Measurements from ENCODE around the gene RIMBP3B.
"Not testable (repeated sequence)": the region's sequence is repeated elsewhere in the genome, so short reads cannot be mapped to it uniquely, and the experiment has no call there.

RIMBP3B gene

DNA sequence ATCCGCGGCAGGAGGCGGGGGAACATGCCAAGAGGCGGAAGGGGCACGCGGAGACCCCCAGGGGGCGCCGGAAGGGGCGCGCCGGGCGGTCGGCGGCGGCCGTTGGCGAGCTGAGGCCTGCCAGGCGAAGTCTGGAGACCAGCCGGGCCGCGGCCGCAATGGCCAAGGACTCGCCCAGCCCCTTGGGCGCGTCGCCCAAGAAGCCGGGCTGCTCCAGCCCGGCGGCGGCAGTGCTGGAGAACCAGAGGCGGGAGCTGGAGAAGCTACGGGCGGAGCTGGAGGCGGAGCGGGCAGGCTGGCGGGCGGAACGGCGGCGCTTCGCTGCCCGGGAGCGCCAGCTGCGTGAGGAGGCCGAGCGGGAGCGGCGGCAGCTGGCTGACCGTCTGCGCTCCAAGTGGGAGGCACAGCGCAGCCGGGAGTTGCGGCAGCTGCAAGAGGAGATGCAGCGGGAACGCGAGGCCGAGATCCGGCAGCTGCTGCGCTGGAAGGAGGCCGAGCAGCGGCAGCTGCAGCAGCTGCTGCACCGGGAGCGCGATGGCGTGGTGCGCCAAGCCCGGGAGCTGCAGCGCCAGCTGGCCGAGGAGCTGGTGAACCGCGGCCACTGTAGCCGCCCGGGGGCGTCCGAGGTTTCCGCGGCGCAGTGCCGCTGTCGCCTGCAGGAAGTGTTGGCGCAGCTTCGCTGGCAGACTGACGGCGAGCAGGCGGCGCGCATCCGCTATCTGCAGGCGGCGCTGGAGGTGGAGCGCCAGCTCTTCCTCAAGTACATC, at the start of gene RIMBP3B:
RIMBP3B (plus strand) TSS at position 51 of the 767 bp plus-strand sequence; CDS start at position 159, 108 bp downstream.
- not testable (repeated sequence) for DNase-seq (ENCODE audit: low read depth); H3K4me3 ChIP-seq (ENCODE audit: low read depth, low read length)

GRCh38 chr22:21357527-21357926, 26.0 kb upstream of the RIMBP3B start:
- not testable (repeated sequence) for H3K4me3 ChIP-seq (ENCODE audit: low read depth, low read length); DNase-seq (ENCODE audit: low read depth)

- H3K4me3 ChIP-seq (ENCODE audit: low read depth, low read length); DNase-seq (ENCODE audit: low read depth): not testable (repeated sequence)
Measured at GRCh38 chr22:21360525-21360924, 23.0 kb upstream of the RIMBP3B start.

- not testable (repeated sequence) for H3K4me3 ChIP-seq (ENCODE audit: low read depth, low read length); DNase-seq (ENCODE audit: low read depth)
Measured at GRCh38 chr22:21362473-21362872, 21.1 kb upstream of the RIMBP3B start.

DNA sequence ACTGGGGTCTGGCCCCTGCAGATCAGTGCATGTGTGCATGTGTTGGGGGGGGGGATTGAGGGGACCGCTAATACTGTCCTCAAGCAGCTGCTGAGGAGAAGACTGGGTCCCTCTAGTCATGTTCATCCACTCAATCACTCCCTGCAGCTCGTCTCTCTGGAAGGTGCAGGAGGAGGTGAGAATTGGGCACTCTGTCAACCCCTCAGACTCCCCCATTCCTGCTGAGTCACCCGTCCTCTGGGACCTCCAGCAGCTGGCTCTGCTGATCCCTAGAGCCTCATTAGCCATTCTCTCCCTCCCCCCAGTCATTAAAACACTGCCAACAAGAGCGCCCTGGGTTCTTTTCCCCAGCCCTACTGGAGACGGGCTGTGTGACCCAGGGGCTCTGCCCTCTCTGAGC, 20.5 kb upstream of the RIMBP3B start:
- not testable (repeated sequence) for DNase-seq (ENCODE audit: low read depth); H3K4me3 ChIP-seq (ENCODE audit: low read depth, low read length)

DNA sequence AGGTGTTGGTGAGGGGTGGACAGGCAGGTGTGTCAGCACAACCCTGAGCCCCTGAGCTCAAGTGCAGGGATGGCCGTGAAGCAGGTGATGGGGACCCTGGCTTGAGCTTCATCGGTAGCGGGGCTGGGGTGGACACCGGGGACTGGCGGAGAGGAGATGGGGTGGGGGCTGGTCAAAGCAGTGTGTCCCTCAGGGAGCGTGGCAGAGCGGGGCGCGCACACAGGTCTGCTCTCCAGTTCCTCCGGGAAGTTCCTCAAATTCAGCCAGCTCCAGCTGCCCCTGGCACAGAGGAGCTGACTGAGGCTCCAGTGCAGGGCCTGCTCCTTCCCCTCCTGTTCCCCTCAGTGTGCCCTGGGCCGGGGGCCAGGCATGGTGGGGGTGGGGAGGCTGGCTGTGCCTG, 19.7 kb upstream of the RIMBP3B start:
- not testable (repeated sequence) for H3K4me3 ChIP-seq (ENCODE audit: low read depth, low read length); DNase-seq (ENCODE audit: low read depth)

DNA sequence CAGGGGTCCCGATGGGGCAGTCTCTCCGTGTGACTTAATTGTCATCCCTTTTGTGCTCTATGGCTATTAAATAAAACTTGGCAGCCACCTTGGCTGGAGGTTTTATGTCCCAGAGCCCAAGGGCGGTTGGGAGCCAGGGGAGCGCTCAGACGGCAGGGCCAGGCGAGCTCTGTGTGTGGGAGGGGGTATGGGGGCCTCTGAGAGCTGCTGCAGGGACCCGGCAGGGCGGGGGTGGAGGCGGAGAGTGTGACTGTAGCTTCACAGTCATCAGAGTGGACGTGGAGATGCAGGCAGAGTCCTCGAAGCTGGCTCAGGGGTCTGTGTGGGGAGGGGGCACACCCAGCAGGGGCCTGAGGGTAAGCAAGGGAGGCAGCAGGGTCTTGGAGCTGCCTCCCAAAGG, 19.2 kb upstream of the RIMBP3B start:
- not testable (repeated sequence) for H3K4me3 ChIP-seq (ENCODE audit: low read depth, low read length); DNase-seq (ENCODE audit: low read depth)

GRCh38 chr22:21365337-21365736, 18.2 kb upstream of the RIMBP3B start:
- not testable (repeated sequence) for DNase-seq (ENCODE audit: low read depth); H3K4me3 ChIP-seq (ENCODE audit: low read depth, low read length)

DNA sequence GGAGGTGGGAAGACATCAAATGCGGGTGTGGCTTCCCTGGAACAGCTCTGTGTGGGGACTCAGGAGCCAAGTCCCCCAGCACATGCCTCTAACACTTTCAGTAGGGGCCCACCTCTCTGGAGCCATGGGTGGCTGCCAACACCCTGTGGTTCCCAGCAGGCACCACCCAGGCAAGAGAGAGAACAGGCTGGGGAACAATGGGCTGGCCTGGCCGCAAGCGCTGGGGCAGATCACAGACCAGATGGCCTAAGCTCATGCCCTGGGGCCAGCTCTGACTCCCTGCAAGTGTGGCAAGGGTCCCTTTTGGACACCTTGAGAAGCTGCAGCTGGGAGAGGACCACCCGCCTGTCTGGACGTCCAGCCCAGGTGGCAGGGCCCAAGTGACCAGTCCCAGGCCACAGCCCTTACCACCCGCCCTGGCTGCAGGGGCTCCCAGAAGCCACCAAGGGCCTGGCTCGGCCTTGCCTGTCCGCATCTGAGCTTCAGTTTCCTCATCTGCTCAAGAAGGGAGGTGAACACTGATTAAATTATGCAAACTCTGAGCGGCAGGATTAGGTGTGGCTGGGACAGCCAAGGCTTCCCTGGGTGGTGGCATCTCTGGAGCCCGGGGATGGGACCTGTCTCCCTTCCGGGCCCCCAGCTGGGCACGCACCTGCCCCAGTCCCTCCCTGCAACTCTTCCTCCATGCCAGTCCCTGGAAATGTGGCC, 14.8 kb upstream of the RIMBP3B start:
- H3K4me3 ChIP-seq (ENCODE audit: low read depth, low read length); DNase-seq (ENCODE audit: low read depth): not testable (repeated sequence)

GRCh38 chr22:21375880-21376279, 7.7 kb upstream of the RIMBP3B start:
- H3K4me3 ChIP-seq (ENCODE audit: low read depth, low read length); DNase-seq (ENCODE audit: low read depth): not testable (repeated sequence)

GRCh38 chr22:21384468-21385357, 1.2 kb downstream of the RIMBP3B start:
- DNase-seq (ENCODE audit: low read depth); H3K4me3 ChIP-seq (ENCODE audit: low read depth, low read length): not testable (repeated sequence)

DNA sequence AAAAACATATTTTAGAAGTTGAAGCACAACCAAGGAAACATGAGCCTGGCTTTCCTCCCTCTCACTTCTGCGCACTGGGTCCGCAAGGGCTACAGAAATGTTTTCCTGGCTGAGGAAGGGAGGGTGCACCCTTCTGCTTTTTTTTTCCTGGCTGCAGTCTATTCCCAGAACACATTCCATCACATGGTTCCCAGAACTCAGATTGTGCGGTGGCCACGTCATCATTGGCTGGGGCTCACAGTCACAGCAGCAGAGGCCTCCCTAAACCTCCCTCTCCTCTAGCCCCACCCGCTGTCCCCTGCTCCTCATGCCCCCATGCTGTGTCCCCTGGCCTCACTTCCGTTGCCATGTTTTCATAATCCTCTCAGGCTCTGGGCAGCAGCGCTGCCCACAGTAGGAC, 5.9 kb downstream of the RIMBP3B start:
- not testable (repeated sequence) for H3K4me3 ChIP-seq (ENCODE audit: low read depth, low read length); DNase-seq (ENCODE audit: low read depth)

DNA sequence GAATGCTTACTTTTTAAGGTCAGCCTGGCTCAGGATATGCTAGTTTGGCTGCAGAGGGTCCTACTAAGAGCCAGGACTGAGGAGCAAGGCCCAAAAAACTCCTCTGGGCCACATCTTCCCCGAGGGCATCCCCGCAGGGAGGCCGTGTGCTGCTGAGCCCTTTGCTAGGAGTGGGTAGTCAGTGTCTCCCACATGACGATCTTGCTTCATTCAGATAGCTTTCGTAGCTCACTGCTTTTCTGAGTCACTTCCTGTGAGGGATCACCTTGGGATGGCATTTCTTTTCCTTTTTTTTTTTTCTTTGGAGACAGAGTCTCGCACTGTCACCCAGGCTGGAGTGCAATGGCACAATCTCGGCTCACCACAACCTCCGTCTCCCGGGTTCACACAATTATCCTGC, 6.5 kb downstream of the RIMBP3B start:
- not testable (repeated sequence) for DNase-seq (ENCODE audit: low read depth); H3K4me3 ChIP-seq (ENCODE audit: low read depth, low read length)

DNA sequence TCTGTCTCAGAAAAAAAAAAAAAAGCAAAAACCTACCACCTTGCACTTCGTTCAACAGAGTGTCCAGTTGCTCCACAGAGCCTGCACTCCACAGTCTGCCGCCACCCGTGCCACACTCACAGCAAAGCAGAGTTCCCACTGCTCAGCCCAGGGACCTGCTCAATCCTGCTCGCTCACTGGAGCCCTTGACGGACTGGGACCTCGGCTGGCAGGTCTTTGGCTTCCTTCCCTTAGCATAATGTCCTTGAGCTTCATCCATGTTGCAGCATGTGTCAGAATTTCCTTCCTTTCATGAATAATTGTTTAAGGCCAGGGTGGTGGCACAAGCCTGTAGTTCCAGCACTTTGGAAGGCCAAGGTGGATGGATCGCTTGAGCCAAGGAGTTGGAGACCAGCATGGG, 11.1 kb downstream of the RIMBP3B start:
- H3K4me3 ChIP-seq (ENCODE audit: low read depth, low read length); DNase-seq (ENCODE audit: low read depth): not testable (repeated sequence)

DNA sequence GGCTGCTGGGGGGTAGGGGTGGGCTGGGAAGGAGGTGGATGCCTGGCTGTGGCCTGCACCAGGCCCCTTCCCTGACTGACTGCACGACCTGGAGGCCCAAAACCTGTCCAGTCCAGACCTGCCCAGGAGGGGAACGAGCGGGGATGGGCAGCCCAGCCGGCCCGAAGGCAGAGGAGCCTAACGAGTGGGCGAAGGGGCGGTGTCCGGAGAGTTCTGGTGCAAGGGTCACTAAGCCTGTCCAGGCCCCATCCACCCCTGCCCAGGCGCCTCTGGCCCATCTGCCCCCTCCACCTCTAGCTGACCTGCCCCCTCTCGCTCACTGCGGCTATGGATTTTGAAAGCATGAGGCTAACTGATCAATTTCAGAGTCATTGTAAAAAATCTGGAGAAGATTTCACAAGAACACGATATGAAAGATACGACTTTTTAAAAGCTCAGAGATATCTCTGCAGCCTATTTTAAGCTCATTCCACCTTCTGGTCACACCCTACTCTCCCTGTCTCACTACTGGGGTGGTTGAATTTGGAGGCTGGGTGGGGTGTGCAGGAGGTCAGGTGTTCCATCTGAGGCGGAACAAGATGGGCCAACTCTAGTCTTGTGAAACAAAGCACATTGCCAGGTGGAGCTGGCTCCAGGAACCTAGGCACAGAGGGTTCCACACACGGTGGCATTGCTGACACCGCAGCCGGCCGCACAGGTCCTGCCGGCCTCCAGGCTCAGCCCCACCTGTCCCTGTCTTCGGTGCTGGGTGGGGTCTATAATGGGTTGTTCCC, 17.8 kb downstream of the RIMBP3B start:
- H3K4me3 ChIP-seq (ENCODE audit: low read depth, low read length); DNase-seq (ENCODE audit: low read depth): not testable (repeated sequence)

- not testable (repeated sequence) for DNase-seq (ENCODE audit: low read depth); H3K4me3 ChIP-seq (ENCODE audit: low read depth, low read length)
Measured at GRCh38 chr22:21402763-21403314, 19.3 kb downstream of the RIMBP3B start.

DNA sequence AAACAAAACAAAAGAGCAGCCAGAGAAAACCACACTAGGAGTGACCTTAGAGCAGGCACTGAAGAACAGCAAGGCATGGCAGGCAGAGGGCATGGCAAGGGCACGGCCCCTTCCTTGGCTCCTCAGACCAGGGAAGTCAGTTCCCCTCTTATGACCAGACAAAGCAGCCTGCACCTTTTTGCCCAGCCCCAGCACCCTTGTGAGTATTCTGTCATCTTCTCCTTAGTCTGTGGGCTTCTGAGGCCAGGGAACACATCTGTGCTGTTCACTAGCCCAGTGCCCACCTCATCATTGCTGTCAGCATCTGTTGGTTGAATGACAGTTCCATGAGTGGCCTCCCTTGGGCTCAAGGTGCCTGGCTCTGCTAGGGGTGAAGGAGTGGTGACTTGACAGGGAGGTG, 23.6 kb downstream of the RIMBP3B start:
- DNase-seq (ENCODE audit: low read depth); H3K4me3 ChIP-seq (ENCODE audit: low read depth, low read length): not testable (repeated sequence)

DNA sequence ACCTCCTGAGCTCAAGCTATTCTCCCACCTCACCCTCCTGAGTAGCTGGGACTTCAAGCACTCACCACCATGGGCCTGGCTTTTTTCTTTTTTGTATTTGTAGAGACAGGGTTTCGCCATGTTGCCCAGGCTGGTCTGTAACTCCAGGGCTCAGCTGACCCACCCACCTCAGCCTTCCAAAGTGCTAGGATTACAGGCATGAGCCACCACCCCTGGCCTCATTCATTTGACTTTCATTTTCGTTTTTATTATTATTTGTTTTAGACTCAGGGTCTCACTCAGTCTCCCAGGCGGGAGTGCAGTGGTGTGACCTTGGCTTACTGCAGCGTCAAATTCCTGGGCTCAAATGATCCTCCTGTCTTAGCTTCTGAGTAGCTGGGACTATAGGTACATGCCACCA, 24.2 kb downstream of the RIMBP3B start:
- not testable (repeated sequence) for DNase-seq (ENCODE audit: low read depth); H3K4me3 ChIP-seq (ENCODE audit: low read depth, low read length)

Data from LNCaP clone FGC (cell line).